ENCODE data around the gene AIFM2. TPM values are rescaled to one million over a fixed set of nuclear protein-coding genes. Genes with fewer than 3 reads are reported as not detected.
A peak's percentile ranks its signal among the peaks of the same experiment; 100 is the strongest.

The AIFM2 gene
- total and polyA plus RNA-seq, 10 of the 15 experiments (the other 5 are each of a cell fraction or from before 2014, with no cell fraction given) = 4.5 to 30.8 (median 15.6) TPM

DNA sequence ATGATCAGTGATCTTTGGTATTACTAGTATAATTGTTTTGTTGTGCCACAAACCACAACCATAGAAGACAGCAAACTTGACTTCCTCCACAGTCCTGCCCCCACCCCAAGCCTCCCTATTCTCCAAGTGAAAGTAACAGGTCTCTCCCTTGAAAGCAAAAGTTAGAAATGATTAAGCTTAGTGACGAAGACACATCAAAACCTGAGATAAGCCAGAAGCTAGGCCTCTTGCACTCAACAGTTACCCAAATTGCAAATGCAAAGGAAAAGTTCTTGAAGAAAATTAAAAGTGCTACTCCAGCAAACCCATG, 30.2 kb upstream of the AIFM2 start (continued):
- TF ChIP-seq EZH2 (IDR thresholded peaks at IDR 0.05; ENCODE audit: borderline replicate concordance, control insufficient read depth, low read depth, low read length) (no peak), PML (IDR thresholded peaks at IDR 0.05; ENCODE audit: low read length) (no peak), IKZF1 (conservative IDR thresholded peaks at IDR 0.05) (peak; percentile 64), BCL11A (IDR thresholded peaks at IDR 0.05; ENCODE audit: low read depth, low read length) (no peak; the same call in 1 of the 2 replicates), YY1 (IDR thresholded peaks at IDR 0.05; ENCODE audit: low read depth, low read length) (no peak), DPF2 (IDR thresholded peaks at IDR 0.05) (no peak), SPI1 (IDR thresholded peaks at IDR 0.05; ENCODE audit: borderline replicate concordance, insufficient read depth, low read depth, low read length) (peak; percentile 39; the same call in 1 of the 2 replicates), CREB1 (IDR thresholded peaks at IDR 0.05; ENCODE audit: low read depth) (peak; percentile 36; the same call in 1 of the 2 replicates), CEBPB (IDR thresholded peaks at IDR 0.05; ENCODE audit: borderline replicate concordance in 1 of 2, low read depth in 2 of 2, low read length in 2 of 2) (no peak), TCF3 (IDR thresholded peaks at IDR 0.05; ENCODE audit: borderline replicate concordance, insufficient read depth, low read depth, low read length) (no peak)
- TF ChIP-seq, protein P1, sequence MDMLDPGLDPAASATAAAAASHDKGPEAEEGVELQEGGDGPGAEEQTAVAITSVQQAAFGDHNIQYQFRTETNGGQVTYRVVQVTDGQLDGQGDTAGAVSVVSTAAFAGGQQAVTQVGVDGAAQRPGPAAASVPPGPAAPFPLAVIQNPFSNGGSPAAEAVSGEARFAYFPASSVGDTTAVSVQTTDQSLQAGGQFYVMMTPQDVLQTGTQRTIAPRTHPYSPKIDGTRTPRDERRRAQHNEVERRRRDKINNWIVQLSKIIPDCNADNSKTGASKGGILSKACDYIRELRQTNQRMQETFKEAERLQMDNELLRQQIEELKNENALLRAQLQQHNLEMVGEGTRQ (IDR thresholded peaks at IDR 0.05; ENCODE audit: borderline replicate concordance, low read depth, low read length) = no peak
- TF ChIP-seq, protein P2, sequence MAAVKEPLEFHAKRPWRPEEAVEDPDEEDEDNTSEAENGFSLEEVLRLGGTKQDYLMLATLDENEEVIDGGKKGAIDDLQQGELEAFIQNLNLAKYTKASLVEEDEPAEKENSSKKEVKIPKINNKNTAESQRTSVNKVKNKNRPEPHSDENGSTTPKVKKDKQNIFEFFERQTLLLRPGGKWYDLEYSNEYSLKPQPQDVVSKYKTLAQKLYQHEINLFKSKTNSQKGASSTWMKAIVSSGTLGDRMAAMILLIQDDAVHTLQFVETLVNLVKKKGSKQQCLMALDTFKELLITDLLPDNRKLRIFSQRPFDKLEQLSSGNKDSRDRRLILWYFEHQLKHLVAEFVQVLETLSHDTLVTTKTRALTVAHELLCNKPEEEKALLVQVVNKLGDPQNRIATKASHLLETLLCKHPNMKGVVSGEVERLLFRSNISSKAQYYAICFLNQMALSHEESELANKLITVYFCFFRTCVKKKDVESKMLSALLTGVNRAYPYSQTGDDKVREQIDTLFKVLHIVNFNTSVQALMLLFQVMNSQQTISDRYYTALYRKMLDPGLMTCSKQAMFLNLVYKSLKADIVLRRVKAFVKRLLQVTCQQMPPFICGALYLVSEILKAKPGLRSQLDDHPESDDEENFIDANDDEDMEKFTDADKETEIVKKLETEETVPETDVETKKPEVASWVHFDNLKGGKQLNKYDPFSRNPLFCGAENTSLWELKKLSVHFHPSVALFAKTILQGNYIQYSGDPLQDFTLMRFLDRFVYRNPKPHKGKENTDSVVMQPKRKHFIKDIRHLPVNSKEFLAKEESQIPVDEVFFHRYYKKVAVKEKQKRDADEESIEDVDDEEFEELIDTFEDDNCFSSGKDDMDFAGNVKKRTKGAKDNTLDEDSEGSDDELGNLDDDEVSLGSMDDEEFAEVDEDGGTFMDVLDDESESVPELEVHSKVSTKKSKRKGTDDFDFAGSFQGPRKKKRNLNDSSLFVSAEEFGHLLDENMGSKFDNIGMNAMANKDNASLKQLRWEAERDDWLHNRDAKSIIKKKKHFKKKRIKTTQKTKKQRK (IDR thresholded peaks at IDR 0.05; ENCODE audit: low read depth, low read length) = no peak
- TF ChIP-seq, protein P3, sequence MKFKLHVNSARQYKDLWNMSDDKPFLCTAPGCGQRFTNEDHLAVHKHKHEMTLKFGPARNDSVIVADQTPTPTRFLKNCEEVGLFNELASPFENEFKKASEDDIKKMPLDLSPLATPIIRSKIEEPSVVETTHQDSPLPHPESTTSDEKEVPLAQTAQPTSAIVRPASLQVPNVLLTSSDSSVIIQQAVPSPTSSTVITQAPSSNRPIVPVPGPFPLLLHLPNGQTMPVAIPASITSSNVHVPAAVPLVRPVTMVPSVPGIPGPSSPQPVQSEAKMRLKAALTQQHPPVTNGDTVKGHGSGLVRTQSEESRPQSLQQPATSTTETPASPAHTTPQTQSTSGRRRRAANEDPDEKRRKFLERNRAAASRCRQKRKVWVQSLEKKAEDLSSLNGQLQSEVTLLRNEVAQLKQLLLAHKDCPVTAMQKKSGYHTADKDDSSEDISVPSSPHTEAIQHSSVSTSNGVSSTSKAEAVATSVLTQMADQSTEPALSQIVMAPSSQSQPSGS (IDR thresholded peaks at IDR 0.05; ENCODE audit: low read length) = peak; percentile 59
- TF ChIP-seq, protein P4, sequence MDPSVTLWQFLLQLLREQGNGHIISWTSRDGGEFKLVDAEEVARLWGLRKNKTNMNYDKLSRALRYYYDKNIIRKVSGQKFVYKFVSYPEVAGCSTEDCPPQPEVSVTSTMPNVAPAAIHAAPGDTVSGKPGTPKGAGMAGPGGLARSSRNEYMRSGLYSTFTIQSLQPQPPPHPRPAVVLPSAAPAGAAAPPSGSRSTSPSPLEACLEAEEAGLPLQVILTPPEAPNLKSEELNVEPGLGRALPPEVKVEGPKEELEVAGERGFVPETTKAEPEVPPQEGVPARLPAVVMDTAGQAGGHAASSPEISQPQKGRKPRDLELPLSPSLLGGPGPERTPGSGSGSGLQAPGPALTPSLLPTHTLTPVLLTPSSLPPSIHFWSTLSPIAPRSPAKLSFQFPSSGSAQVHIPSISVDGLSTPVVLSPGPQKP (IDR thresholded peaks at IDR 0.05; ENCODE audit: low read depth, low read length) = no peak
- TF ChIP-seq, protein P5, sequence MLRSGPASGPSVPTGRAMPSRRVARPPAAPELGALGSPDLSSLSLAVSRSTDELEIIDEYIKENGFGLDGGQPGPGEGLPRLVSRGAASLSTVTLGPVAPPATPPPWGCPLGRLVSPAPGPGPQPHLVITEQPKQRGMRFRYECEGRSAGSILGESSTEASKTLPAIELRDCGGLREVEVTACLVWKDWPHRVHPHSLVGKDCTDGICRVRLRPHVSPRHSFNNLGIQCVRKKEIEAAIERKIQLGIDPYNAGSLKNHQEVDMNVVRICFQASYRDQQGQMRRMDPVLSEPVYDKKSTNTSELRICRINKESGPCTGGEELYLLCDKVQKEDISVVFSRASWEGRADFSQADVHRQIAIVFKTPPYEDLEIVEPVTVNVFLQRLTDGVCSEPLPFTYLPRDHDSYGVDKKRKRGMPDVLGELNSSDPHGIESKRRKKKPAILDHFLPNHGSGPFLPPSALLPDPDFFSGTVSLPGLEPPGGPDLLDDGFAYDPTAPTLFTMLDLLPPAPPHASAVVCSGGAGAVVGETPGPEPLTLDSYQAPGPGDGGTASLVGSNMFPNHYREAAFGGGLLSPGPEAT (IDR thresholded peaks at IDR 0.05; ENCODE audit: low read depth) = peak; percentile 59; the same call in 1 of the 2 replicates
- TF ChIP-seq, protein P6, sequence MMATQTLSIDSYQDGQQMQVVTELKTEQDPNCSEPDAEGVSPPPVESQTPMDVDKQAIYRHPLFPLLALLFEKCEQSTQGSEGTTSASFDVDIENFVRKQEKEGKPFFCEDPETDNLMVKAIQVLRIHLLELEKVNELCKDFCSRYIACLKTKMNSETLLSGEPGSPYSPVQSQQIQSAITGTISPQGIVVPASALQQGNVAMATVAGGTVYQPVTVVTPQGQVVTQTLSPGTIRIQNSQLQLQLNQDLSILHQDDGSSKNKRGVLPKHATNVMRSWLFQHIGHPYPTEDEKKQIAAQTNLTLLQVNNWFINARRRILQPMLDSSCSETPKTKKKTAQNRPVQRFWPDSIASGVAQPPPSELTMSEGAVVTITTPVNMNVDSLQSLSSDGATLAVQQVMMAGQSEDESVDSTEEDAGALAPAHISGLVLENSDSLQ (IDR thresholded peaks at IDR 0.05) = 0 out of 2 replicates have a peak, but pooled peaks have one; percentile 2
- TF ChIP-seq, protein P7, sequence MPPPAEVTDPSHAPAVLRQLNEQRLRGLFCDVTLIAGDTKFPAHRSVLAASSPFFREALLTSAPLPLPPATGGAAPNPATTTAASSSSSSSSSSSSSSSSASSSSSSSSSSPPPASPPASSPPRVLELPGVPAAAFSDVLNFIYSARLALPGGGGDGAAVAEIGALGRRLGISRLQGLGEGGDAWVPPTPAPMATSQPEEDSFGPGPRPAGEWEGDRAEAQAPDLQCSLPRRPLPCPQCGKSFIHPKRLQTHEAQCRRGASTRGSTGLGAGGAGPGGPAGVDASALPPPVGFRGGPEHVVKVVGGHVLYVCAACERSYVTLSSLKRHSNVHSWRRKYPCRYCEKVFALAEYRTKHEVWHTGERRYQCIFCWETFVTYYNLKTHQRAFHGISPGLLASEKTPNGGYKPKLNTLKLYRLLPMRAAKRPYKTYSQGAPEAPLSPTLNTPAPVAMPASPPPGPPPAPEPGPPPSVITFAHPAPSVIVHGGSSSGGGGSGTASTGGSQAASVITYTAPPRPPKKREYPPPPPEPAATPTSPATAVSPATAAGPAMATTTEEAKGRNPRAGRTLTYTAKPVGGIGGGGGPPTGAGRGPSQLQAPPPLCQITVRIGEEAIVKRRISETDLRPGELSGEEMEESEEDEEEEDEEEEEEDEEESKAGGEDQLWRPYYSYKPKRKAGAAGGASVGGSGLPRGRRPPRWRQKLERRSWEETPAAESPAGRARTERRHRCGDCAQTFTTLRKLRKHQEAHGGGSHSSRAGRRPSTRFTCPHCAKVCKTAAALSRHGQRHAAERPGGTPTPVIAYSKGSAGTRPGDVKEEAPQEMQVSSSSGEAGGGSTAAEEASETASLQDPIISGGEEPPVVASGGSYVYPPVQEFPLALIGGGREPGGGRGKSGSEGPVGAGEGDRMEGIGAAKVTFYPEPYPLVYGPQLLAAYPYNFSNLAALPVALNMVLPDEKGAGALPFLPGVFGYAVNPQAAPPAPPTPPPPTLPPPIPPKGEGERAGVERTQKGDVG (CRISPR knock-in tag; IDR thresholded peaks at IDR 0.05) = no peak

Data from GM12878 (cell line).